NCI-H187 (cell line): ENCODE measurements around the gene MT1H.
"Not testable (repeated sequence)": the region's sequence is repeated elsewhere in the genome, so short reads cannot be mapped to it uniquely, and the experiment has no call there.

ENCODE experiments used
- DNase-seq, 2 experiments: peaks; one replicate each; lab custom pipeline; 2025; lab: John Stamatoyannopoulos, UW

Gene MT1H

GRCh38 chr16:56684926-56685590 lies 15.4 kb downstream of the MT1H start:
- no peak for DNase-seq

GRCh38 chr16:56686758-56687157 lies 17.1 kb downstream of the MT1H start:
- DNase-seq, result no peak

- DNase-seq, result no peak
These were observed 19.1 kb downstream of the MT1H start for GRCh38 chr16:56688762-56689161.

- DNase-seq, result no peak
These were observed 19.6 kb downstream of the MT1H start for GRCh38 chr16:56689171-56689570.

- no peak for DNase-seq
These were observed 21.0 kb downstream of the MT1H start for GRCh38 chr16:56690420-56691122.

GRCh38 chr16:56691885-56692284 lies 22.3 kb downstream of the MT1H start:
- no peak for DNase-seq

GRCh38 chr16:56695246-56695645 lies 25.6 kb downstream of the MT1H start:
- no peak for DNase-seq

- DNase-seq, result no peak
These were observed 28.0 kb downstream of the MT1H start for GRCh38 chr16:56697456-56698155.

- no peak for DNase-seq
These were observed 30.6 kb downstream of the MT1H start for GRCh38 chr16:56700195-56700594.

- DNase-seq, result no peak
These were observed 31.0 kb downstream of the MT1H start for GRCh38 chr16:56700631-56701030.

GRCh38 chr16:56701534-56701933 lies 31.9 kb downstream of the MT1H start:
- no peak for DNase-seq

- DNase-seq, result no peak
These were observed 33.2 kb downstream of the MT1H start for GRCh38 chr16:56702836-56703235.

GRCh38 chr16:56708525-56709442 lies 39.2 kb downstream of the MT1H start:
- no peak for DNase-seq

GRCh38 chr16:56709443-56710040 lies 39.9 kb downstream of the MT1H start:
- DNase-seq, result no peak

- no peak for DNase-seq
These were observed 40.6 kb downstream of the MT1H start for GRCh38 chr16:56710181-56710737.

- no peak for DNase-seq
These were observed 42.2 kb downstream of the MT1H start for GRCh38 chr16:56711862-56712261.

GRCh38 chr16:56713794-56714193 lies 44.2 kb downstream of the MT1H start:
- DNase-seq, result no peak

GRCh38 chr16:56715126-56715525 lies 45.5 kb downstream of the MT1H start:
- no peak for DNase-seq

GRCh38 chr16:56716761-56717160 lies 47.1 kb downstream of the MT1H start:
- DNase-seq, result no peak

GRCh38 chr16:56717532-56717931 lies 47.9 kb downstream of the MT1H start:
- not testable (repeated sequence) for DNase-seq
